ENCODE measurements around the gene ILDR2.

GRCh38 chr1:166918956-166919316 lies 56.4 kb downstream of the ILDR2 start:
- TF ChIP-seq CTCF (IDR thresholded peaks at IDR 0.05; ENCODE audit: low read length) (no peak), EZH2 (IDR thresholded peaks at IDR 0.05; ENCODE audit: borderline replicate concordance, low read length) (no peak)
